Endodermal cell (in vitro differentiated cells): ENCODE data around the gene SYT1. TPM values are rescaled to one million over a fixed set of nuclear protein-coding genes. Genes with fewer than 3 reads are reported as not detected.

ENCODE experiments used
- DNase-seq: peaks from one replicate; pipeline ENCODE4 v3.0.0-alpha.2; 2017
- H3K27ac ChIP-seq: 2 replicates; pipeline ENCODE4 v1.5.1; 2013; ENCODE audit warnings: mild to moderate bottlenecking, low read depth, low read length, moderate library complexity
- H3K27me3 ChIP-seq: 2 replicates; pipeline ENCODE4 v1.6.1; 2013; ENCODE audit warnings: mild to moderate bottlenecking, low read length, moderate library complexity; ENCODE audit not compliant: insufficient read depth, control insufficient read depth, poor library complexity, severe bottlenecking
- H3K36me3 ChIP-seq: 2 replicates; pipeline ENCODE4 v1.7.0; 2013; ENCODE audit warnings: mild to moderate bottlenecking, low read length, moderate library complexity; ENCODE audit not compliant: control insufficient read depth, insufficient read depth
- H3K4me1 ChIP-seq: one replicate; pipeline ENCODE4 v1.7.0; 2013; ENCODE audit warnings: low read length; ENCODE audit not compliant: control insufficient read depth, insufficient read depth
- H3K4me3 ChIP-seq: 2 replicates; pipeline ENCODE4 v1.5.1; 2013; ENCODE audit warnings: mild to moderate bottlenecking, low read length, moderate library complexity
- H3K9ac ChIP-seq: 2 replicates; pipeline ENCODE4 v1.6.1; 2013; ENCODE audit warnings: mild to moderate bottlenecking, low read length, moderate library complexity; ENCODE audit not compliant: poor library complexity, severe bottlenecking; ENCODE audit errors: extremely low read depth
- H3K9me3 ChIP-seq: 2 replicates; pipeline ENCODE4 v1.6.1; 2013; ENCODE audit warnings: mild to moderate bottlenecking, low read length, moderate library complexity; ENCODE audit not compliant: control insufficient read depth
- H3K27ac Mint-ChIP-seq: 2 replicates; pipeline ENCODE4 v1.8.0; 2020; ENCODE audit warnings: mixed read lengths
- H3K27me3 Mint-ChIP-seq: 2 replicates; pipeline ENCODE4 v1.8.0; 2021; ENCODE audit warnings: mild to moderate bottlenecking, mixed read lengths; ENCODE audit not compliant: insufficient read depth
- H3K36me3 Mint-ChIP-seq: 2 replicates; pipeline ENCODE4 v1.8.0; 2020; ENCODE audit warnings: low read depth, mixed read lengths
- H3K4me1 Mint-ChIP-seq: 2 replicates; pipeline ENCODE4 v1.8.0; 2020; ENCODE audit warnings: mixed read lengths
- H3K4me3 Mint-ChIP-seq: 2 replicates; pipeline ENCODE4 v1.8.0; 2020; ENCODE audit warnings: mild to moderate bottlenecking, moderate library complexity, mixed read lengths
- H3K9me3 Mint-ChIP-seq: 2 replicates; pipeline ENCODE4 v1.8.0; 2020; ENCODE audit warnings: mild to moderate bottlenecking, mixed read lengths
- WGBS, 2 experiments: methylation state at CpG; one replicate each; pipeline versions ENCODE4 v1.1.5 to v1.1.7; 2013; ENCODE audit warnings: missing lambda C conversion rate in 2 of 2, mixed read lengths in 1 of 2; ENCODE audit not compliant: insufficient coverage in 1 of 2, insufficient read length in 1 of 2; 5-methylcytosine and 5-hydroxymethylcytosine counted together
- total RNA-seq, 2 donors: library from RNA; stranded (reverse); fragmentation: NEBNext Ultra II Directional in 1 of 2; extraction: Animal tissue kit (Norgen Biotek cat#: 25700) in 1 of 2; gene quantifications; 2 replicates in 1 of 2; 3 replicates in 1 of 2; pipeline ENCODE4 v1.2.1, GENCODE V29; 2021
- TF ChIP-seq, protein P1 (sequence below): fragments of 200-600 bp; sonication (generic); conservative IDR thresholded peaks from 2 replicates; pipeline ENCODE4 v1.5.0; 2021; ENCODE audit warnings: antibody characterized with exemption, mild to moderate bottlenecking

Gene SYT1
- total RNA-seq, 2 donors from 2014 or later: 6.8 to 10.7 TPM

DNA sequence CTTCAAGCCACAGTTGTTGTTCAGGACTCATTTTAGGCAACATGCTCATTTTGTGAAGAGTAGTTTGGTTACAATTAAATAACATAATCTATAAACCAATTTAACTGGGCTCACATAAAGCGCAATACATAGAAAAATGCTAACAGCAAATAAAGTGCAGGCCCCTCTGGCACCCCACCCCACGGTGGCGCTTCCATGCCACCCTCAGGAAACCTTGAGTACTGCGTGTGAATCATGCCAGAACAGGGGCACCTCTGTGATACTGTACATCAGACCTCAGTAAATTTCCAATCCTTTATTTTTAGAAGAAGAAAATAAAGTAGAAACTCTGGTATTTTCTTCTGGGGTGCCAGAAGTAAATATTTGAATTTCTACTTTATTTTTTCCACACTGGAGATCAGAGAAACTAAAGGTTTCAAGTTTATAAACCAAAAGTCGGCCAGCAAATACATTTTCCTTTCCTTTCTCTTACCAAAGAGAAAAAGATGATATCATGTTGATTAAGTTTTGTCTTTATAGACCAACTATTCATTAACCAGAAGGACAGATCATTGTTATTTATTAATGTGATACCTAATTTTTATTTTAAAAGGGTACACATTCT is 509.4 kb downstream of the SYT1 start:
- no peak overlapping the region for H3K4me3 Mint-ChIP-seq
- Histone ChIP-seq H3K9me3 (no peaks in the 10 kb centered on the region), H3K36me3 (no peaks in the 10 kb centered on the region), H3K27ac (no peak overlapping the region), H3K27me3 (no peaks in the 10 kb centered on the region), H3K9ac (no peak overlapping the region), H3K4me3 (no peak overlapping the region), H3K4me1 (no peaks in the 10 kb centered on the region)
- peak; percentile 90 for DNase-seq
- peaks cover 29% of the 10 kb centered on the region for H3K4me1 Mint-ChIP-seq
- H3K9me3 Mint-ChIP-seq: no peaks in the 10 kb centered on the region
- H3K36me3 Mint-ChIP-seq: no peaks in the 10 kb centered on the region
- TF ChIP-seq, protein P1, sequence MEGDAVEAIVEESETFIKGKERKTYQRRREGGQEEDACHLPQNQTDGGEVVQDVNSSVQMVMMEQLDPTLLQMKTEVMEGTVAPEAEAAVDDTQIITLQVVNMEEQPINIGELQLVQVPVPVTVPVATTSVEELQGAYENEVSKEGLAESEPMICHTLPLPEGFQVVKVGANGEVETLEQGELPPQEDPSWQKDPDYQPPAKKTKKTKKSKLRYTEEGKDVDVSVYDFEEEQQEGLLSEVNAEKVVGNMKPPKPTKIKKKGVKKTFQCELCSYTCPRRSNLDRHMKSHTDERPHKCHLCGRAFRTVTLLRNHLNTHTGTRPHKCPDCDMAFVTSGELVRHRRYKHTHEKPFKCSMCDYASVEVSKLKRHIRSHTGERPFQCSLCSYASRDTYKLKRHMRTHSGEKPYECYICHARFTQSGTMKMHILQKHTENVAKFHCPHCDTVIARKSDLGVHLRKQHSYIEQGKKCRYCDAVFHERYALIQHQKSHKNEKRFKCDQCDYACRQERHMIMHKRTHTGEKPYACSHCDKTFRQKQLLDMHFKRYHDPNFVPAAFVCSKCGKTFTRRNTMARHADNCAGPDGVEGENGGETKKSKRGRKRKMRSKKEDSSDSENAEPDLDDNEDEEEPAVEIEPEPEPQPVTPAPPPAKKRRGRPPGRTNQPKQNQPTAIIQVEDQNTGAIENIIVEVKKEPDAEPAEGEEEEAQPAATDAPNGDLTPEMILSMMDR: peak; percentile 86
- H3K27ac Mint-ChIP-seq: no peak overlapping the region
- 40 to 53% methylated on average over 2 to 4 of the region's 5 CpGs for WGBS, 2 experiments
- no peaks in the 10 kb centered on the region for H3K27me3 Mint-ChIP-seq

DNA sequence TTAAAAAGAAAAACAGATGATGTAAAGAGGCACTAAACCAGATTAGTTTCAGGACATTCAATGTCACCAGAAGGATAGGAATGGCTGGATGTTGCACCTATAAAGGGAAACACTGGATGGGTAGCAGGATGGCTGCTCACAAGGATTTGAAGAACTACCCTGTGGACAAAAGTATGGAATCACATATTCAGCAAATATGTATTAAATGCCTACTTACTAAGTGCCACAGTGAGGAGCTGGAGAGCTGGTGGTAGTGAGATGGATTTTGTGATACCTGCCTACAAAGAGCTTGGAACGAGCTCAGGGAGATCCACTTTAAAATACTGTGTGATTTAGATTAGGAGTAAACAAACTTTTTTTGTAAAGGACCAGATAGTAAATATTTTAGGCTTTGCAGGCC is 510.0 kb downstream of the SYT1 start:
- WGBS, 2 experiments: 65 to 100% methylated on average over 1 of the region's 1 CpG
- Mint-ChIP-seq H3K27me3 (no peaks in the 10 kb centered on the region), H3K4me1 (peaks cover 29% of the 10 kb centered on the region), H3K36me3 (no peaks in the 10 kb centered on the region), H3K27ac (no peak overlapping the region), H3K4me3 (no peak overlapping the region), H3K9me3 (no peaks in the 10 kb centered on the region)
- Histone ChIP-seq H3K9me3 (no peaks in the 10 kb centered on the region), H3K27ac (no peak overlapping the region), H3K9ac (no peak overlapping the region), H3K4me3 (no peak overlapping the region), H3K36me3 (no peaks in the 10 kb centered on the region), H3K27me3 (no peaks in the 10 kb centered on the region), H3K4me1 (no peaks in the 10 kb centered on the region)
- TF ChIP-seq, protein P1: peak; percentile 24
- DNase-seq: no peak

DNA sequence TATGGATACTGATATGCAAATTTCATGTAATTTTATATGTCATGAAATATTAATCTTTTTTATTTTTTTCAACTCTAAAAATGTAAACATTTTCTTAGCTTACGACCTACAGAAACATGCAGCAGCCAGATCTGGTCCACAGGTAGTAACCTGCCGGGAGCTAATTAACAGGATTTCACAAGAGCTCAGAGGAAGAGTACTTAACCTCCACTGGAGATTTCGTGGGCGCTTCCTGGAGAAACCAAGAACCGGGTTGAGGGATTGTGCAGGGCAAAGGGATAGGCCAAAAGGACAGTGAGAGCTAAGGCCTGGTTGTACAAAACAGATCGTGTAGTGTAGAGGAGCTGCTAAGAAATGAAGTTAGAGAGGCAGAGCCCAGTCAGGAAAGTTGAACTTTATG is 510.5 kb downstream of the SYT1 start:
- Histone ChIP-seq H3K9me3 (no peaks in the 10 kb centered on the region), H3K9ac (no peak overlapping the region), H3K27ac (no peak overlapping the region), H3K4me3 (no peak overlapping the region), H3K4me1 (no peaks in the 10 kb centered on the region), H3K36me3 (no peaks in the 10 kb centered on the region), H3K27me3 (no peaks in the 10 kb centered on the region)
- H3K9me3 Mint-ChIP-seq: no peaks in the 10 kb centered on the region
- H3K4me1 Mint-ChIP-seq: peaks cover 32% of the 10 kb centered on the region
- TF ChIP-seq, protein P1: no peak
- peak overlapping the region; percentile 56 for H3K27ac Mint-ChIP-seq
- no peaks in the 10 kb centered on the region for H3K27me3 Mint-ChIP-seq
- DNase-seq: peak; percentile 57
- 73 to 84% methylated on average over 5 to 6 of the region's 6 CpGs for WGBS, 2 experiments
- H3K36me3 Mint-ChIP-seq: no peaks in the 10 kb centered on the region
- no peak overlapping the region for H3K4me3 Mint-ChIP-seq
